Ovary (tissue), 9 donors: ENCODE measurements around the gene PRKAG3. TPM values are rescaled to one million over a fixed set of nuclear protein-coding genes. Genes with fewer than 3 reads are reported as not detected.

Experiments used
- DNase-seq, 5 donors: peaks; one replicate each; pipeline ENCODE4 v3.0.0-alpha.2; 2019 to 2020
- H3K27ac ChIP-seq, 2 donors: fragments of 200-600 bp; one replicate each; pipeline versions ENCODE4 v1.5.1 to v1.8.0; 2019 to 2022
- H3K27me3 ChIP-seq: fragments of 200-600 bp; one replicate; pipeline ENCODE4 v1.8.0; 2022
- H3K36me3 ChIP-seq: fragments of 200-600 bp; sonication (generic); one replicate; pipeline ENCODE4 v1.5.1; 2019
- H3K4me1 ChIP-seq: one replicate; pipeline ENCODE4 v1.8.1; 2013; ENCODE audit warnings: mild to moderate bottlenecking, moderate library complexity; ENCODE audit not compliant: insufficient read depth
- H3K4me3 ChIP-seq: fragments of 200-600 bp; sonication (generic); one replicate; pipeline ENCODE4 v1.5.1; 2017
- H3K9me3 ChIP-seq, 2 donors: fragments of 200-600 bp in 1 of 2; sonication (generic) in 1 of 2; one replicate each; pipeline versions ENCODE4 v1.5.1 to v1.8.1; 2013 to 2019; ENCODE audit warnings: mild to moderate bottlenecking in 1 of 2, moderate library complexity in 1 of 2
- EP300 ChIP-seq: sonication (generic); formaldehyde crosslinking; IDR thresholded peaks from one replicate; pipeline ENCODE4 v1.6.1; 2017; ENCODE audit warnings: antibody characterized with exemption
- POLR2A ChIP-seq: fragments of 450-650 bp; IDR thresholded peaks from one replicate; pipeline ENCODE4 v1.6.1; 2017; ENCODE audit warnings: antibody characterized with exemption, mild to moderate bottlenecking, moderate library complexity
- WGBS, 3 donors: extraction: QIAGEN DNeasy Blood & Tissue Kit in 1 of 3; methylation state at CpG; one replicate each; pipeline versions ENCODE4 v1.1.5 to v1.1.7; 2013 to 2017; 5-methylcytosine and 5-hydroxymethylcytosine counted together
- intact Hi-C, 4 donors: fragments of 100-400 bp; cut with DNase I; formaldehyde crosslinking; loops; one replicate each; pipeline versions ENCODE4 v1.11.0 to v1.15.1; 2022 to 2023
- polyA plus RNA-seq, 2 donors: library from polyadenylated mRNA; stranded (reverse); fragments of 200-250 nt in 1 of 2; fragments of 350-450 nt in 1 of 2; fragmentation: Illumina TruSeq in 1 of 2; extraction: RNeasy Lipid Tissue Mini Kit (QIAGEN cat#74804) in 1 of 2; gene quantifications; one replicate each; pipeline ENCODE4 v1.2.3, GENCODE V29; 2013 to 2014
- total RNA-seq, 7 donors: library from RNA; depleted of rRNA in 2 of 7; stranded (reverse); fragments of >200 nt in 2 of 7; fragmentation: NEBNext Ultra II Directional in 3 of 7; extraction: Animal tissue kit (Norgen Biotek cat#: 25700) in 3 of 7; gene quantifications; one replicate each; pipeline versions ENCODE4 v1.1.0 to v1.2.4, GENCODE V29; 2016 to 2023
- TF ChIP-seq, protein P1 (sequence below), 3 donors: fragments of 450-650 bp in 2 of 3; fragments of 200-600 bp in 1 of 3; IDR thresholded peaks; one replicate each; pipeline versions ENCODE4 v1.5.1 to v1.8.0; 2016 to 2022; ENCODE audit warnings: antibody characterized with exemption in 3 of 3, mild to moderate bottlenecking in 1 of 3
- donor health status: DM: no; HTN: no; CAD: no; lungs with moderate emphysema.
- donor health status: DM: no; HTN: no; CAD: no.
- donor health status: Bipolar disorder and iron deficiency.
- donor health status: DM: yes; HTN: yes; CAD: no.
- donor health status: DM: no; HTN: no; CAD: no.
- donor health status: DM: yes; HTN: yes; CAD: no.

Gene PRKAG3
- total and polyA plus RNA-seq, 9 donors = 0.11 to 0.32 TPM; not detected in 7

GRCh38 chr2:218807626-218808025, 24.0 kb downstream of the PRKAG3 start:
- H3K27ac ChIP-seq = no peak overlapping the region
- no peak overlapping the region for H3K4me3 ChIP-seq
- no peaks in the 10 kb centered on the region for H3K27me3 ChIP-seq
- H3K4me1 ChIP-seq = peaks cover 7% of the 10 kb centered on the region
- intact Hi-C loops = no loop called here
- no peaks in the 10 kb centered on the region for H3K36me3 ChIP-seq
- no peak for DNase-seq
- H3K9me3 ChIP-seq = no peaks in the 10 kb centered on the region
- WGBS, 3 donors = 86 to 94% (median 88%) methylated on average over 4 of the region's 4 CpGs
- TF ChIP-seq EP300 (no peak), POLR2A (no peak)
- TF ChIP-seq, protein P1, sequence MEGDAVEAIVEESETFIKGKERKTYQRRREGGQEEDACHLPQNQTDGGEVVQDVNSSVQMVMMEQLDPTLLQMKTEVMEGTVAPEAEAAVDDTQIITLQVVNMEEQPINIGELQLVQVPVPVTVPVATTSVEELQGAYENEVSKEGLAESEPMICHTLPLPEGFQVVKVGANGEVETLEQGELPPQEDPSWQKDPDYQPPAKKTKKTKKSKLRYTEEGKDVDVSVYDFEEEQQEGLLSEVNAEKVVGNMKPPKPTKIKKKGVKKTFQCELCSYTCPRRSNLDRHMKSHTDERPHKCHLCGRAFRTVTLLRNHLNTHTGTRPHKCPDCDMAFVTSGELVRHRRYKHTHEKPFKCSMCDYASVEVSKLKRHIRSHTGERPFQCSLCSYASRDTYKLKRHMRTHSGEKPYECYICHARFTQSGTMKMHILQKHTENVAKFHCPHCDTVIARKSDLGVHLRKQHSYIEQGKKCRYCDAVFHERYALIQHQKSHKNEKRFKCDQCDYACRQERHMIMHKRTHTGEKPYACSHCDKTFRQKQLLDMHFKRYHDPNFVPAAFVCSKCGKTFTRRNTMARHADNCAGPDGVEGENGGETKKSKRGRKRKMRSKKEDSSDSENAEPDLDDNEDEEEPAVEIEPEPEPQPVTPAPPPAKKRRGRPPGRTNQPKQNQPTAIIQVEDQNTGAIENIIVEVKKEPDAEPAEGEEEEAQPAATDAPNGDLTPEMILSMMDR (IDR thresholded peaks at IDR 0.05) = no peak

DNA sequence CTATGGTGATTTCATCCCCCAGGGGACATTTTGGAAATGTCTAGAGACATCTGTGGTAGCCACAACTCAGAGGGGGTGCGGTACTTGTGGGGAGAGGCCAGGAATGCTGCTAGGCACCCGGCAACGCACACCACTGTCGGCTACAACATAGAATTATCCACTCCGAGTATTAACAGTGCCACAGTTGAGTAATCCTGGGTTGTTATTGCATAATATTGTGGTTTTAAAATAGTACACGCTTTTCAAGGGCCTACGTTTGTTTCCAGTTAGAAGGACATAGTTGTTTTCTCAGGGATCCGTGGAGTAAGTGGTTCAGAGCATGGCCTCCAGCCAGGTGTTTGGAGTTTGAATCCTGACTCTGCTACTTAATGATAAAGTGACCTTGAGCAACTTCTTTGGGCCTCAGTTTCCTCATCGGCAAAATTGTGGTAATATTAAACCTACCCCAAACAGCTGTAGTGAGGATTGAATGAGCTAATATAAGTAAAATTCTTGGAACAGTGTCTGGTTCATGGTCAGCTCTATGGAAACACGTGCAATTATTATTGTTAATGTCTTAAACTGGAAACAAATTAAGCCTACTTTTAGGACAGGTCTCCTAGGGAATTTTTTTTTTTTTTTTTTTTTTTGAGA, 25.1 kb downstream of the PRKAG3 start:
- H3K27ac ChIP-seq = peak overlapping the region in 1 of 2 donors; percentile 70
- no peak overlapping the region for H3K4me3 ChIP-seq
- H3K36me3 ChIP-seq = no peaks in the 10 kb centered on the region
- WGBS, 3 donors = 3 to 9% (median 5%) methylated on average over 10 of the region's 10 CpGs
- H3K27me3 ChIP-seq = no peaks in the 10 kb centered on the region
- H3K4me1 ChIP-seq = peaks cover 7% of the 10 kb centered on the region
- peak; percentile 76 to 90 (median 80) for DNase-seq
- TF ChIP-seq POLR2A (peak; percentile 36), EP300 (no peak)
- TF ChIP-seq, protein P1 (IDR thresholded peaks at IDR 0.05) = peak in 1 of 3 donors; percentile 24
- intact Hi-C loops = no loop called here
- no peaks in the 10 kb centered on the region for H3K9me3 ChIP-seq

DNA sequence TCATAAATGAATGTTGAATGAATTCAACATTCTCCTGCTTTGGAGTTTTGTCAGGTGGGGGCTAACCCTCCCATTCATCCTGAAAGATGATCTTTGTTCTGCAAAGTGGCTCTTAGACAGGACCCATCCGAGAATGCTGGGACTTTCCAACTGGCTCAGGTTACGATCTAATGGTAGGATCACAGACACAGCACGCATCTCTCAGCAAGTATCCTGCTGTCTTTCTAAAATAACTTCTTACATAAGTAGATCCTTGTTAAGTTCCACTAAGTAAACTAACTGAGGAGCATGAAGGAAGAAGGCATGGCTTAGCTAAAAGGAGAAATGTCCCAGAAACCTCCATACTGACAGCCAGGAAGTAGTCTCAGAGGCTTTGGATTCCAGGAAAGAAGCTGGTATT, 26.0 kb downstream of the PRKAG3 start:
- intact Hi-C loops = no loop called here
- WGBS, 3 donors = 30 to 38% (median 35%) methylated on average over 3 of the region's 3 CpGs
- Histone ChIP-seq H3K9me3 (no peaks in the 10 kb centered on the region), H3K27ac (peak overlapping the region in 1 of 2 donors; percentile 70), H3K4me3 (no peak overlapping the region), H3K27me3 (no peaks in the 10 kb centered on the region), H3K4me1 (peaks cover 7% of the 10 kb centered on the region), H3K36me3 (no peaks in the 10 kb centered on the region)
- TF ChIP-seq, protein P1 (IDR thresholded peaks at IDR 0.05) = no peak
- no peak for TF ChIP-seq POLR2A
- no peak for TF ChIP-seq EP300
- no peak for DNase-seq

- H3K36me3 ChIP-seq = no peaks in the 10 kb centered on the region
- H3K4me1 ChIP-seq = peaks cover 7% of the 10 kb centered on the region
- H3K27me3 ChIP-seq = no peaks in the 10 kb centered on the region
- intact Hi-C loops = no loop called here
- no peaks in the 10 kb centered on the region for H3K9me3 ChIP-seq
- peak overlapping the region in 1 of 2 donors; percentile 70 for H3K27ac ChIP-seq
- DNase-seq = no peak
- TF ChIP-seq POLR2A = no peak
- TF ChIP-seq EP300 = no peak
- TF ChIP-seq, protein P1 (IDR thresholded peaks at IDR 0.05) = no peak
- WGBS, 3 donors = 91 to 97% (median 95%) methylated on average over 1 of the region's 1 CpG
- no peak overlapping the region for H3K4me3 ChIP-seq
These were observed 26.8 kb downstream of the PRKAG3 start for GRCh38 chr2:218804817-218805216.
